Activated CD8-positive, alpha-beta memory T cell treated with anti-CD3 and anti-CD28 coated beads for 24 hours (primary cell): Measurements from ENCODE around the gene CNFN.

Source experiments
- DNase-seq: peaks from one replicate; pipeline ENCODE4 v3.0.0-alpha.2; 2020

Gene CNFN

GRCh38 chr19:42370626-42371175 lies 19.4 kb downstream of the CNFN start:
- DNase-seq, result no peak

GRCh38 chr19:42370068-42370520 lies 20.0 kb downstream of the CNFN start:
- DNase-seq, result no peak

GRCh38 chr19:42369433-42370067 lies 20.5 kb downstream of the CNFN start:
- DNase-seq, result no peak

- DNase-seq, result no peak
Observed at GRCh38 chr19:42368765-42369164, 21.3 kb downstream of the CNFN start.

GRCh38 chr19:42368360-42368759 lies 21.7 kb downstream of the CNFN start:
- DNase-seq, result no peak

GRCh38 chr19:42367929-42368328 lies 22.2 kb downstream of the CNFN start:
- no peak for DNase-seq

GRCh38 chr19:42366673-42367072 lies 23.4 kb downstream of the CNFN start:
- no peak for DNase-seq

GRCh38 chr19:42363614-42364346 lies 26.3 kb downstream of the CNFN start:
- no peak for DNase-seq

GRCh38 chr19:42362891-42363440 lies 27.1 kb downstream of the CNFN start:
- no peak for DNase-seq

GRCh38 chr19:42362342-42362741 lies 27.8 kb downstream of the CNFN start:
- DNase-seq, result no peak

- no peak for DNase-seq
Observed at GRCh38 chr19:42361545-42361910, 28.6 kb downstream of the CNFN start.

GRCh38 chr19:42360787-42361544 lies 29.1 kb downstream of the CNFN start:
- DNase-seq, result no peak

GRCh38 chr19:42357290-42357689 lies 32.8 kb downstream of the CNFN start:
- DNase-seq, result no peak

GRCh38 chr19:42356686-42357085 lies 33.4 kb downstream of the CNFN start:
- no peak for DNase-seq

GRCh38 chr19:42355896-42356295 lies 34.2 kb downstream of the CNFN start:
- DNase-seq, result no peak

- no peak for DNase-seq
Observed at GRCh38 chr19:42353341-42354015, 36.6 kb downstream of the CNFN start.

- DNase-seq, result no peak
Observed at GRCh38 chr19:42352301-42353259, 37.5 kb downstream of the CNFN start.

- no peak for DNase-seq
Observed at GRCh38 chr19:42351079-42351735, 38.9 kb downstream of the CNFN start.

- no peak for DNase-seq
Observed at GRCh38 chr19:42350417-42350816, 39.7 kb downstream of the CNFN start.

GRCh38 chr19:42349378-42350107 lies 40.6 kb downstream of the CNFN start:
- DNase-seq, result no peak
